ENCODE measurements around the gene CAMTA1. TPM values are rescaled to one million over a fixed set of nuclear protein-coding genes. Genes with fewer than 3 reads are reported as not detected.
A peak's percentile ranks its signal among the peaks of the same experiment; 100 is the strongest.

The CAMTA1 gene
- total RNA-seq, 1 experiment from 2014 or later = 60.0 TPM

GRCh38 chr1:7458946-7459345 lies 673.7 kb downstream of the CAMTA1 start:
- H3K4me1 Mint-ChIP-seq (ENCODE audit: low read depth, unreplicated experiment) = no peaks in the 10 kb centered on the region
- CTCF ChIA-PET = no interaction called here
- intact Hi-C loops (cut with micrococcal nuclease; ENCODE audit: unreplicated experiment) = no loop called here

DNA sequence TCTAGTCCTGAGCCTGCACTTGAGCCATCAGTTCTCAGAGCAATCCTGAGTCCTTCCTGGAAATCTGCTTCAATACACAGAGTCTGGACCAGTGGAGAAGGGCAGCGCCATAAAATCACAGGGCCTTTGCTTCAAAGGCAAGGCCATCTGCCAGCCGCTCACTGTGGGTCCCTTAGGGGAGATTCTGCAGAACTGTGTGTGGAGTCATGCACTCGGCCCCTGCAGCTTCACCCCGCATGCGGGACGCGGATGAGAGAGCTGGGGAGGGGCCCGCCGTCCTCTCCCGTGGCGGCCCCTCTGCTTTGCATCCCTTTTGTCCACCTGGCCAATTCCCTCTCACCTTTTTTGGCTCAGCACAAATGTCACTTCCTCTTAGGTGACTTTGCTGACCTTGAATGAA lies 674.7 kb downstream of the CAMTA1 start:
- DNase-seq = no peak
- no TSS peak for BruUV-seq (replicated peaks)
- H3K27ac Mint-ChIP-seq (ENCODE audit: unreplicated experiment) = no peak overlapping the region
- H3K4me3 Mint-ChIP-seq (ENCODE audit: unreplicated experiment) = no peak overlapping the region
- H3K4me1 ChIP-seq = no peaks in the 10 kb centered on the region
- H3K4me3 ChIP-seq (ENCODE audit: low read depth, low read length) = no peak overlapping the region
- ChIA-PET POLR2A (no interaction called here), CTCF (no interaction called here)
- TF ChIP-seq, protein P1, sequence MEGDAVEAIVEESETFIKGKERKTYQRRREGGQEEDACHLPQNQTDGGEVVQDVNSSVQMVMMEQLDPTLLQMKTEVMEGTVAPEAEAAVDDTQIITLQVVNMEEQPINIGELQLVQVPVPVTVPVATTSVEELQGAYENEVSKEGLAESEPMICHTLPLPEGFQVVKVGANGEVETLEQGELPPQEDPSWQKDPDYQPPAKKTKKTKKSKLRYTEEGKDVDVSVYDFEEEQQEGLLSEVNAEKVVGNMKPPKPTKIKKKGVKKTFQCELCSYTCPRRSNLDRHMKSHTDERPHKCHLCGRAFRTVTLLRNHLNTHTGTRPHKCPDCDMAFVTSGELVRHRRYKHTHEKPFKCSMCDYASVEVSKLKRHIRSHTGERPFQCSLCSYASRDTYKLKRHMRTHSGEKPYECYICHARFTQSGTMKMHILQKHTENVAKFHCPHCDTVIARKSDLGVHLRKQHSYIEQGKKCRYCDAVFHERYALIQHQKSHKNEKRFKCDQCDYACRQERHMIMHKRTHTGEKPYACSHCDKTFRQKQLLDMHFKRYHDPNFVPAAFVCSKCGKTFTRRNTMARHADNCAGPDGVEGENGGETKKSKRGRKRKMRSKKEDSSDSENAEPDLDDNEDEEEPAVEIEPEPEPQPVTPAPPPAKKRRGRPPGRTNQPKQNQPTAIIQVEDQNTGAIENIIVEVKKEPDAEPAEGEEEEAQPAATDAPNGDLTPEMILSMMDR (IDR thresholded peaks at IDR 0.05; ENCODE audit: insufficient read depth in 1 of 2, low read depth in 1 of 2, low read length in 1 of 2, severe bottlenecking in 1 of 2, unreplicated experiment in 1 of 2) = no peak
- intact Hi-C loops (cut with micrococcal nuclease; ENCODE audit: unreplicated experiment) = no loop called here
- H3K4me1 Mint-ChIP-seq (ENCODE audit: low read depth, unreplicated experiment) = no peaks in the 10 kb centered on the region
- peaks cover 10% of the 10 kb centered on the region for H3K27me3 Mint-ChIP-seq (ENCODE audit: insufficient read depth, unreplicated experiment)
- no peaks in the 10 kb centered on the region for H3K27me3 ChIP-seq (replicated peaks; ENCODE audit: control insufficient read depth, insufficient read depth, low read length)
- H3K9me3 Mint-ChIP-seq (ENCODE audit: unreplicated experiment) = no peaks in the 10 kb centered on the region
- H3K36me3 ChIP-seq (ENCODE audit: control insufficient read depth, insufficient read depth, low read length) = no peaks in the 10 kb centered on the region
- H3K36me3 Mint-ChIP-seq (ENCODE audit: insufficient read depth, unreplicated experiment) = no peaks in the 10 kb centered on the region
- H3K9me3 ChIP-seq = no peaks in the 10 kb centered on the region

More at GRCh38 chr1:7458946-7459345, 673.7 kb downstream of the CAMTA1 start:
- no TSS peak for BruUV-seq (replicated peaks)
- no peak overlapping the region for H3K4me3 ChIP-seq (ENCODE audit: low read depth, low read length)
- no peaks in the 10 kb centered on the region for H3K4me1 ChIP-seq
- Mint-ChIP-seq H3K36me3 (ENCODE audit: insufficient read depth, unreplicated experiment) (no peaks in the 10 kb centered on the region), H3K9me3 (ENCODE audit: unreplicated experiment) (no peaks in the 10 kb centered on the region), H3K27ac (ENCODE audit: unreplicated experiment) (no peak overlapping the region), H3K27me3 (ENCODE audit: insufficient read depth, unreplicated experiment) (peaks cover 10% of the 10 kb centered on the region), H3K4me3 (ENCODE audit: unreplicated experiment) (no peak overlapping the region)
- POLR2A ChIA-PET = no interaction called here
- DNase-seq = no peak
- no peaks in the 10 kb centered on the region for H3K27me3 ChIP-seq (replicated peaks; ENCODE audit: control insufficient read depth, insufficient read depth, low read length)
- H3K36me3 ChIP-seq (ENCODE audit: control insufficient read depth, insufficient read depth, low read length) = no peaks in the 10 kb centered on the region
- TF ChIP-seq, protein P1 (IDR thresholded peaks at IDR 0.05; ENCODE audit: insufficient read depth in 1 of 2, low read depth in 1 of 2, low read length in 1 of 2, severe bottlenecking in 1 of 2, unreplicated experiment in 1 of 2) = no peak
- H3K9me3 ChIP-seq = no peaks in the 10 kb centered on the region

- ChIA-PET CTCF (no interaction called here), POLR2A (no interaction called here)
- Mint-ChIP-seq H3K4me3 (ENCODE audit: unreplicated experiment) (no peak overlapping the region), H3K36me3 (ENCODE audit: insufficient read depth, unreplicated experiment) (no peaks in the 10 kb centered on the region), H3K4me1 (ENCODE audit: low read depth, unreplicated experiment) (no peaks in the 10 kb centered on the region), H3K27ac (ENCODE audit: unreplicated experiment) (no peak overlapping the region), H3K27me3 (ENCODE audit: insufficient read depth, unreplicated experiment) (peaks cover 10% of the 10 kb centered on the region), H3K9me3 (ENCODE audit: unreplicated experiment) (no peaks in the 10 kb centered on the region)
- Histone ChIP-seq H3K4me3 (ENCODE audit: low read depth, low read length) (no peak overlapping the region), H3K9me3 (no peaks in the 10 kb centered on the region), H3K4me1 (no peaks in the 10 kb centered on the region), H3K27me3 (replicated peaks; ENCODE audit: control insufficient read depth, insufficient read depth, low read length) (no peaks in the 10 kb centered on the region), H3K36me3 (ENCODE audit: control insufficient read depth, insufficient read depth, low read length) (no peaks in the 10 kb centered on the region)
- BruUV-seq (replicated peaks) = no TSS peak
- DNase-seq = peak in 1 of 2 experiments; percentile 13
- TF ChIP-seq, protein P1 (IDR thresholded peaks at IDR 0.05; ENCODE audit: insufficient read depth in 1 of 2, low read depth in 1 of 2, low read length in 1 of 2, severe bottlenecking in 1 of 2, unreplicated experiment in 1 of 2) = peak in 1 of 2 experiments; percentile 29
- intact Hi-C loops (cut with micrococcal nuclease; ENCODE audit: unreplicated experiment) = no loop called here
These were observed 675.6 kb downstream of the CAMTA1 start for GRCh38 chr1:7460807-7461206.
